RWPE2 (cell line): ENCODE measurements around the gene SLC22A17.

Experiments used
- ATAC-seq: fragments of 200-7000 bp; cut with Tn5 transposase; 3 replicates; pipeline ENCODE4 v1.9.1; 2021; ENCODE audit warnings: low read depth
- DNase-seq: peaks from one replicate; pipeline ENCODE4 v3.0.0-alpha.2; 2020; ENCODE audit warnings: low spot score
- H3K27ac ChIP-seq: fragments of 450-650 bp; 2 replicates; pipeline ENCODE4 v1.5.1; 2017; ENCODE audit warnings: mild to moderate bottlenecking; ENCODE audit not compliant: poor library complexity, severe bottlenecking
- H3K27me3 ChIP-seq: fragments of 250-450 bp; sonication (Bioruptor Pico); 2 replicates; pipeline ENCODE4 v1.5.1; 2021; ENCODE audit warnings: mild to moderate bottlenecking, moderate library complexity; ENCODE audit not compliant: insufficient read depth, poor library complexity, severe bottlenecking
- H3K36me3 ChIP-seq: fragments of 250-450 bp; sonication (Bioruptor Pico); 2 replicates; pipeline ENCODE4 v1.5.1; 2020; ENCODE audit warnings: low read depth, mild to moderate bottlenecking, moderate library complexity
- H3K4me1 ChIP-seq: fragments of 250-450 bp; sonication (Bioruptor Pico); 2 replicates; pipeline ENCODE4 v1.5.1; 2021; ENCODE audit warnings: mild to moderate bottlenecking, moderate library complexity; ENCODE audit not compliant: insufficient read depth, poor library complexity, severe bottlenecking
- H3K4me3 ChIP-seq: fragments of 250-450 bp; sonication (Bioruptor Pico); 2 replicates; pipeline ENCODE4 v1.5.1; 2021; ENCODE audit warnings: mild to moderate bottlenecking, moderate library complexity; ENCODE audit not compliant: severe bottlenecking
- H3K9me3 ChIP-seq: fragments of 250-450 bp; sonication (Bioruptor Pico); 2 replicates; pipeline ENCODE4 v1.5.1; 2021; ENCODE audit warnings: mild to moderate bottlenecking, moderate library complexity; ENCODE audit not compliant: severe bottlenecking
- TF ChIP-seq, protein P1 (sequence below): fragments of 450-650 bp; IDR thresholded peaks from one replicate; pipeline ENCODE4 v1.5.1; 2017; ENCODE audit warnings: mild to moderate bottlenecking, moderate library complexity; ENCODE audit not compliant: poor library complexity, severe bottlenecking

Gene SLC22A17

DNA sequence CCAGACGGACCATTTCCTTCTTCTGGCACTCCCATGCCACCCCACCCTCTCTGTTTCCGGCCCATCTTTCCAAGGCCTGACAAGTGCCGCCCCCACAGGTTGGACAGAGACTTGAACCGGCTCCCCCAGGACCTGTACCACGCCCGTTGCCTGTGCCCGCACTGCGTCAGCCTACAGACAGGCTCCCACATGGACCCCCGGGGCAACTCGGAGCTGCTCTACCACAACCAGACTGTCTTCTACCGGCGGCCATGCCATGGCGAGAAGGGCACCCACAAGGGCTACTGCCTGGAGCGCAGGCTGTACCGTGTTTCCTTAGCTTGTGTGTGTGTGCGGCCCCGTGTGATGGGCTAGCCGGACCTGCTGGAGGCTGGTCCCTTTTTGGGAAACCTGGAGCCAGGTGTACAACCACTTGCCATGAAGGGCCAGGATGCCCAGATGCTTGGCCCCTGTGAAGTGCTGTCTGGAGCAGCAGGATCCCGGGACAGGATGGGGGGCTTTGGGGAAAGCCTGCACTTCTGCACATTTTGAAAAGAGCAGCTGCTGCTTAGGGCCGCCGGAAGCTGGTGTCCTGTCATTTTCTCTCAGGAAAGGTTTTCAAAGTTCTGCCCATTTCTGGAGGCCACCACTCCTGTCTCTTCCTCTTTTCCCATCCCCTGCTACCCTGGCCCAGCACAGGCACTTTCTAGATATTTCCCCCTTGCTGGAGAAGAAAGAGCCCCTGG is 23.0 kb upstream of the SLC22A17 start:
- ATAC-seq = no peak
- no peaks in the 10 kb centered on the region for H3K27me3 ChIP-seq
- H3K36me3 ChIP-seq = no peaks in the 10 kb centered on the region
- H3K9me3 ChIP-seq = no peaks in the 10 kb centered on the region
- no peaks in the 10 kb centered on the region for H3K4me1 ChIP-seq
- TF ChIP-seq, protein P1, sequence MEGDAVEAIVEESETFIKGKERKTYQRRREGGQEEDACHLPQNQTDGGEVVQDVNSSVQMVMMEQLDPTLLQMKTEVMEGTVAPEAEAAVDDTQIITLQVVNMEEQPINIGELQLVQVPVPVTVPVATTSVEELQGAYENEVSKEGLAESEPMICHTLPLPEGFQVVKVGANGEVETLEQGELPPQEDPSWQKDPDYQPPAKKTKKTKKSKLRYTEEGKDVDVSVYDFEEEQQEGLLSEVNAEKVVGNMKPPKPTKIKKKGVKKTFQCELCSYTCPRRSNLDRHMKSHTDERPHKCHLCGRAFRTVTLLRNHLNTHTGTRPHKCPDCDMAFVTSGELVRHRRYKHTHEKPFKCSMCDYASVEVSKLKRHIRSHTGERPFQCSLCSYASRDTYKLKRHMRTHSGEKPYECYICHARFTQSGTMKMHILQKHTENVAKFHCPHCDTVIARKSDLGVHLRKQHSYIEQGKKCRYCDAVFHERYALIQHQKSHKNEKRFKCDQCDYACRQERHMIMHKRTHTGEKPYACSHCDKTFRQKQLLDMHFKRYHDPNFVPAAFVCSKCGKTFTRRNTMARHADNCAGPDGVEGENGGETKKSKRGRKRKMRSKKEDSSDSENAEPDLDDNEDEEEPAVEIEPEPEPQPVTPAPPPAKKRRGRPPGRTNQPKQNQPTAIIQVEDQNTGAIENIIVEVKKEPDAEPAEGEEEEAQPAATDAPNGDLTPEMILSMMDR = no peak
- H3K4me3 ChIP-seq = no peak overlapping the region
- no peak for DNase-seq
- no peak overlapping the region for H3K27ac ChIP-seq

DNA sequence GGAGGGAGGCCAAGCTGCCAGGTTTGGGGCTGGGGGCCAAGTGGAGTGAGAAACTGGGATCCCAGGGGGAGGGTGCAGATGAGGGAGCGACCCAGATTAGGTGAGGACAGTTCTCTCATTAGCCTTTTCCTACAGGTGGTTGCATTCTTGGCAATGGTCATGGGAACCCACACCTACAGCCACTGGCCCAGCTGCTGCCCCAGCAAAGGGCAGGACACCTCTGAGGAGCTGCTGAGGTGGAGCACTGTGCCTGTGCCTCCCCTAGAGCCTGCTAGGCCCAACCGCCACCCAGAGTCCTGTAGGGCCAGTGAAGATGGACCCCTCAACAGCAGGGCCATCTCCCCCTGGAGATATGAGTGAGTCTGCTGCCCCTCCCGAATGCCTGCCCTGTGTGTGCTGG is 20.4 kb upstream of the SLC22A17 start:
- no peak for DNase-seq
- Histone ChIP-seq H3K4me3 (no peak overlapping the region), H3K36me3 (no peaks in the 10 kb centered on the region), H3K4me1 (no peaks in the 10 kb centered on the region), H3K9me3 (no peaks in the 10 kb centered on the region), H3K27ac (no peak overlapping the region), H3K27me3 (no peaks in the 10 kb centered on the region)
- TF ChIP-seq, protein P1 = no peak
- no peak for ATAC-seq

DNA sequence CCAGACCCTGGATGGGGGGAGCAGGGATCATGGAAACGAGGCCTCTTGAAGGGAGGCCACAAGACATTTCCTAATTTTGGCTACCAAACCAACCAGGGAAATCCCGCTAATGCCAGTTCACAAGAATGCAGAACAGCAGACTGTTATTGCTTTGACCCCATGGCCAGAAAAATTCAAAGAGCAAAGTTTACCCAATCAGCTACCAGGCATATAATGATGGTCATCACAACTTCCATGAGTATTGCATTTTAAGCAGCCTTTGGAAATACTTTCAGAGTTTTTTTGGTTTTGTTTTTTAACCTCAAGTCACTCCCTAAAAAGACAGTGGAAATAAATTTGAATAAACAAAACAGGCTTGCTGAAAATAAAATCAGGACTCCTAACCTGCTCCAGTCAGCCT is 19.8 kb upstream of the SLC22A17 start, which contains the start of gene IL25:
TSS of gene IL25 (plus strand) at position 301 of the 400 bp plus-strand sequence.
- H3K4me1 ChIP-seq = no peaks in the 10 kb centered on the region
- H3K36me3 ChIP-seq = no peaks in the 10 kb centered on the region
- TF ChIP-seq, protein P1 = no peak
- H3K4me3 ChIP-seq = no peak within 1 kb of the TSS
- ATAC-seq = no peak
- H3K27ac ChIP-seq = no peak within 1 kb of the TSS
- no peaks in the 10 kb centered on the region for H3K27me3 ChIP-seq
- DNase-seq = no peak
- no peaks in the 10 kb centered on the region for H3K9me3 ChIP-seq

DNA sequence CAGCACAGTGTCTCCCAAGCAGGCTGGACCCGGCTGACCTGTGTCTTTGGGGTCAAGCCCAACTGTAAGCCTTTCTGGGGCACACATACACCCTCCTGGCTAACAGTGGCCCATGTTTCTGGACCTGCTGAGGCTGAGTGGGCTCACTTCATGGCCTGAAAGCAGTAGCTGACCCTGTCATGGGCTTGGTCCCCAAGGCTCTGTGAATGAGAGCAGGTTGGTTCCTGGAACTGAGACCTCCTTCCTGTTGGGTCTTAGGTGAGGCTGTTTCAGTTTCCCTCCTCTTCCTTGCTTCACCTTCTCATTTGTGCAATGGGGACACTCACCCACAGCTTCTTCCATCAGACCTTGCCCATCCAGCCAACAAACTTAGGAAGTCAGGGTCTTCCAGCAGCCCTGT is 19.2 kb upstream of the SLC22A17 start:
- TF ChIP-seq, protein P1 = no peak
- no peak overlapping the region for H3K27ac ChIP-seq
- no peak overlapping the region for H3K4me3 ChIP-seq
- no peaks in the 10 kb centered on the region for H3K27me3 ChIP-seq
- no peaks in the 10 kb centered on the region for H3K9me3 ChIP-seq
- ATAC-seq = no peak
- DNase-seq = no peak
- peaks cover 1% of the 10 kb centered on the region for H3K4me1 ChIP-seq
- H3K36me3 ChIP-seq = no peaks in the 10 kb centered on the region

DNA sequence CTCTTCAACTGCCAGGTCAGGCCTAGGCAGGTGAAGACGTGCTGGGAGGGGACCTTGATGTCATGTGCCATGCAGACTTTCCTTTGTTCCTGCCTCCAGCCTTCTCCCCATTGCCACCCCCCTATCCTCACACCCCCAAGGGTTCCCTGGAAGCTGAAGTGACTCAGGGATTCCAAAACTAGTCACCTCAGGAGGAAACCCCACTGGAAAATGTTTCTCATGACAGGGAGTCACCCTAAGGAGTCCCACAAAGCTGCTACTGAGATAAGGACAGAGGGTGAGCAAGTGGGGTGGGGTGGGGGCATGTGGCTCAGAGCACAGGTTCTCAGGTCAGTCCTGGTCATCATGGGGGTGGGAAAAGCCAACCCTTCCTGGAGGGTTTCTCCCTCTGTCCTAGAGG is 17.5 kb upstream of the SLC22A17 start:
- Histone ChIP-seq H3K36me3 (no peaks in the 10 kb centered on the region), H3K4me1 (peaks cover 6% of the 10 kb centered on the region), H3K27ac (no peak overlapping the region), H3K9me3 (no peaks in the 10 kb centered on the region), H3K27me3 (no peaks in the 10 kb centered on the region), H3K4me3 (no peak overlapping the region)
- DNase-seq (no peak), ATAC-seq (no peak)
- TF ChIP-seq, protein P1 = no peak
